Measurements from ENCODE around the gene SYNRG.
A peak's percentile ranks its signal among the peaks of the same experiment; 100 is the strongest.

The SYNRG gene

GRCh38 chr17:37555386-37555785, 53.8 kb downstream of the SYNRG start:
- Histone ChIP-seq H4K20me1 (ENCODE audit: insufficient read depth, low read length) (no peaks in the 10 kb centered on the region), H3K9me2 (ENCODE audit: low read depth, low read length) (no peaks in the 10 kb centered on the region)

GRCh38 chr17:37553401-37553966, 55.7 kb downstream of the SYNRG start:
- H3K27me3 ChIP-seq (ENCODE audit: insufficient read depth, low read length), result no peaks in the 10 kb centered on the region

More at GRCh38 chr17:37555386-37555785, 53.8 kb downstream of the SYNRG start:
- Histone ChIP-seq H3K79me2 (ENCODE audit: insufficient read depth, low read length) (peaks cover 12% of the 10 kb centered on the region), H3K36me3 (ENCODE audit: insufficient read depth, low read length) (peaks cover 84% of the 10 kb centered on the region), H3K9me3 (ENCODE audit: low read length) (no peaks in the 10 kb centered on the region), H3F3A (ENCODE audit: insufficient read depth, low read length) (no peaks in the 10 kb centered on the region), H3K4me2 (ENCODE audit: low read length) (no peak overlapping the region), H3K4me1 (ENCODE audit: insufficient read depth, low read length, severe bottlenecking) (no peaks in the 10 kb centered on the region), H3K9ac (ENCODE audit: low read length) (no peak overlapping the region), H3K27ac (ENCODE audit: low read depth, low read length, poor library complexity, severe bottlenecking) (no peak overlapping the region), H3K27me3 (ENCODE audit: insufficient read depth, low read length) (no peaks in the 10 kb centered on the region), H2AFZ (ENCODE audit: low read length) (no peak overlapping the region), H3K4me3 (ENCODE audit: low read depth, low read length, poor library complexity, severe bottlenecking) (no peak overlapping the region)
- no peak for TF ChIP-seq EZH2 (IDR thresholded peaks at IDR 0.05; ENCODE audit: borderline replicate concordance, low read length)
- no peak for TF ChIP-seq CTCF (IDR thresholded peaks at IDR 0.05; ENCODE audit: low read length)

GRCh38 chr17:37551788-37552187, 57.4 kb downstream of the SYNRG start:
- no peak overlapping the region for H3K9ac ChIP-seq (ENCODE audit: low read length)
- H3K4me1 ChIP-seq (ENCODE audit: insufficient read depth, low read length, severe bottlenecking), result no peaks in the 10 kb centered on the region
- H3K79me2 ChIP-seq (ENCODE audit: insufficient read depth, low read length), result peaks cover 27% of the 10 kb centered on the region
- H3K27ac ChIP-seq (ENCODE audit: low read depth, low read length, poor library complexity, severe bottlenecking), result no peak overlapping the region
- no peak overlapping the region for H2AFZ ChIP-seq (ENCODE audit: low read length)
- peaks cover 61% of the 10 kb centered on the region for H3K36me3 ChIP-seq (ENCODE audit: insufficient read depth, low read length)
- H3K4me3 ChIP-seq (ENCODE audit: low read depth, low read length, poor library complexity, severe bottlenecking), result no peak overlapping the region
- no peaks in the 10 kb centered on the region for H3F3A ChIP-seq (ENCODE audit: insufficient read depth, low read length)
- no peaks in the 10 kb centered on the region for H3K27me3 ChIP-seq (ENCODE audit: insufficient read depth, low read length)
- no peak for TF ChIP-seq CTCF (IDR thresholded peaks at IDR 0.05; ENCODE audit: low read length)
- no peak for TF ChIP-seq EZH2 (IDR thresholded peaks at IDR 0.05; ENCODE audit: borderline replicate concordance, low read length)
- no peaks in the 10 kb centered on the region for H3K9me2 ChIP-seq (ENCODE audit: low read depth, low read length)
- no peaks in the 10 kb centered on the region for H3K9me3 ChIP-seq (ENCODE audit: low read length)
- no peaks in the 10 kb centered on the region for H4K20me1 ChIP-seq (ENCODE audit: insufficient read depth, low read length)
- no peak overlapping the region for H3K4me2 ChIP-seq (ENCODE audit: low read length)

More at GRCh38 chr17:37553401-37553966, 55.7 kb downstream of the SYNRG start:
- no peak overlapping the region for H2AFZ ChIP-seq (ENCODE audit: low read length)
- H3K4me3 ChIP-seq (ENCODE audit: low read depth, low read length, poor library complexity, severe bottlenecking), result no peak overlapping the region
- H3K9me3 ChIP-seq (ENCODE audit: low read length), result no peaks in the 10 kb centered on the region
- H3K9ac ChIP-seq (ENCODE audit: low read length), result no peak overlapping the region
- H3F3A ChIP-seq (ENCODE audit: insufficient read depth, low read length), result no peaks in the 10 kb centered on the region
- no peak overlapping the region for H3K4me2 ChIP-seq (ENCODE audit: low read length)
- TF ChIP-seq CTCF (IDR thresholded peaks at IDR 0.05; ENCODE audit: low read length) (no peak), EZH2 (IDR thresholded peaks at IDR 0.05; ENCODE audit: borderline replicate concordance, low read length) (no peak)
- no peaks in the 10 kb centered on the region for H3K4me1 ChIP-seq (ENCODE audit: insufficient read depth, low read length, severe bottlenecking)
- H4K20me1 ChIP-seq (ENCODE audit: insufficient read depth, low read length), result no peaks in the 10 kb centered on the region
- peak overlapping the region; percentile 25 for H3K27ac ChIP-seq (ENCODE audit: low read depth, low read length, poor library complexity, severe bottlenecking)
- H3K36me3 ChIP-seq (ENCODE audit: insufficient read depth, low read length), result peaks cover 68% of the 10 kb centered on the region
- peaks cover 25% of the 10 kb centered on the region for H3K79me2 ChIP-seq (ENCODE audit: insufficient read depth, low read length)
- H3K9me2 ChIP-seq (ENCODE audit: low read depth, low read length), result no peaks in the 10 kb centered on the region

Measured in OCI-LY1 (cell line).